ENCODE data around the gene SLC22A23.

- TF ChIP-seq CTCF (conservative IDR thresholded peaks at IDR 0.05; ENCODE audit: low read depth, low read length) (no peak), POLR2A (IDR thresholded peaks at IDR 0.05; ENCODE audit: low read depth, low read length) (no peak), RFX5 (IDR thresholded peaks at IDR 0.05; ENCODE audit: low read depth, low read length) (no peak), SMC3 (IDR thresholded peaks at IDR 0.05; ENCODE audit: low read depth, low read length) (peak; percentile 19; the same call in 1 of the 2 replicates), CHD1 (IDR thresholded peaks at IDR 0.05; ENCODE audit: low read depth, low read length) (no peak), RAD21 (IDR thresholded peaks at IDR 0.05; ENCODE audit: low read length) (no peak), MAZ (IDR thresholded peaks at IDR 0.05; ENCODE audit: borderline replicate concordance, low read depth, low read length) (no peak), RCOR1 (IDR thresholded peaks at IDR 0.05; ENCODE audit: insufficient replicate concordance, low read length) (no peak), MXI1 (IDR thresholded peaks at IDR 0.05; ENCODE audit: borderline replicate concordance, low read depth, low read length) (0 out of 2 replicates have a peak, but pooled peaks have one; percentile 13), BHLHE40 (IDR thresholded peaks at IDR 0.05; ENCODE audit: low read depth, low read length) (no peak), CEBPB (IDR thresholded peaks at IDR 0.05; ENCODE audit: low read depth, low read length) (no peak)
Observed at GRCh38 chr6:3281631-3282475, 175.0 kb downstream of the SLC22A23 start.
